CD14-positive monocyte (primary cell): ENCODE measurements around the gene PARVB. TPM values are rescaled to one million over a fixed set of nuclear protein-coding genes. Genes with fewer than 3 reads are reported as not detected.

Source experiments
- DNase-seq, 3 donors: peaks; one replicate each; pipeline ENCODE4 v3.0.0-alpha.2; 2011 to 2022
- H2AFZ ChIP-seq: 2 replicates; pipeline ENCODE4 v1.6.0; 2012; ENCODE audit warnings: mild to moderate bottlenecking, low read depth, low read length, inconsistent platforms; ENCODE audit not compliant: insufficient read depth, poor library complexity, severe bottlenecking
- H3K27ac ChIP-seq, 2 donors: 1 replicate in 1 of 2; 2 replicates in 1 of 2; pipeline ENCODE4 v1.5.1; 2012 to 2013; ENCODE audit warnings: low read length in 2 of 2, control low read depth in 1 of 2, inconsistent platforms in 1 of 2, low read depth in 1 of 2, mild to moderate bottlenecking in 1 of 2
- H3K27me3 ChIP-seq, 2 donors: one replicate each; pipeline versions ENCODE4 v1.6.0 to v1.6.1; 2011 to 2013; ENCODE audit warnings: low read length in 2 of 2; ENCODE audit not compliant: control insufficient read depth in 2 of 2, insufficient read depth in 2 of 2
- H3K36me3 ChIP-seq, 2 donors: replicated peaks in 1 of 2; 1 replicate in 1 of 2; 2 replicates in 1 of 2; pipeline versions ENCODE4 v1.5.1 to v1.6.1; 2012 to 2013; ENCODE audit warnings: low read length in 2 of 2, control low read depth in 1 of 2, inconsistent platforms in 1 of 2, mild to moderate bottlenecking in 1 of 2; ENCODE audit not compliant: insufficient read depth in 2 of 2, control insufficient read depth in 1 of 2
- H3K4me1 ChIP-seq, 2 donors: 1 replicate in 1 of 2; 2 replicates in 1 of 2; pipeline versions ENCODE4 v1.5.1 to v1.6.1; 2012 to 2013; ENCODE audit warnings: low read length in 2 of 2, control low read depth in 1 of 2, inconsistent platforms in 1 of 2, mild to moderate bottlenecking in 1 of 2, moderate library complexity in 1 of 2; ENCODE audit not compliant: insufficient read depth in 2 of 2, control insufficient read depth in 1 of 2
- H3K4me2 ChIP-seq: replicated peaks from 2 replicates; pipeline ENCODE3; 2012; ENCODE audit warnings: low read length, moderate library complexity, mild to moderate bottlenecking; ENCODE audit not compliant: poor library complexity, severe bottlenecking; ENCODE audit errors: extremely low read depth
- H3K4me3 ChIP-seq, 3 experiments: fragments of 200-600 bp in 1 of 3; sonication (generic) in 1 of 3; replicated peaks in 1 of 3; 1 replicate in 2 of 3; 2 replicates in 1 of 3; pipeline ENCODE4 v1.5.1; 2011 to 2013; ENCODE audit warnings: low read length in 3 of 3, mild to moderate bottlenecking in 3 of 3, control low read depth in 2 of 3, low read depth in 2 of 3, inconsistent platforms in 1 of 3, moderate library complexity in 1 of 3
- H3K79me2 ChIP-seq: 2 replicates; pipeline ENCODE4 v1.6.0; 2012; ENCODE audit warnings: mild to moderate bottlenecking, control low read depth, inconsistent platforms, low read length, moderate library complexity; ENCODE audit not compliant: insufficient read depth
- H3K9ac ChIP-seq: 2 replicates; pipeline ENCODE4 v1.6.0; 2017; ENCODE audit warnings: low read length, mild to moderate bottlenecking; ENCODE audit not compliant: insufficient read depth, poor library complexity, severe bottlenecking
- H3K9me3 ChIP-seq, 2 donors: replicated peaks in 1 of 2; 1 replicate in 1 of 2; 2 replicates in 1 of 2; pipeline versions ENCODE4 v1.5.1 to v1.6.1; 2012 to 2013; ENCODE audit warnings: low read length in 2 of 2, control low read depth in 1 of 2; ENCODE audit not compliant: control insufficient read depth in 1 of 2, insufficient read depth in 1 of 2
- H4K20me1 ChIP-seq: 2 replicates; pipeline ENCODE4 v1.6.0; 2012; ENCODE audit warnings: mild to moderate bottlenecking, low read length, control low read depth, moderate library complexity; ENCODE audit not compliant: insufficient read depth
- H3K27ac Mint-ChIP-seq, 7 donors: one replicate each; pipeline ENCODE4 v1.8.0; 2020; ENCODE audit warnings: mild to moderate bottlenecking in 7 of 7, mixed read lengths in 7 of 7, moderate library complexity in 6 of 7, inconsistent platforms in 2 of 7
- H3K27me3 Mint-ChIP-seq, 3 donors: one replicate each; pipeline ENCODE4 v1.8.0; 2021 to 2022; ENCODE audit warnings: low read depth in 3 of 3, mild to moderate bottlenecking in 3 of 3, mixed read lengths in 3 of 3, moderate library complexity in 3 of 3, inconsistent platforms in 1 of 3
- H3K36me3 Mint-ChIP-seq, 2 donors: one replicate each; pipeline ENCODE4 v1.8.0; 2020; ENCODE audit warnings: mixed read lengths in 2 of 2, inconsistent platforms in 1 of 2, mild to moderate bottlenecking in 1 of 2
- H3K4me1 Mint-ChIP-seq: one replicate; pipeline ENCODE4 v1.8.0; 2020; ENCODE audit warnings: mild to moderate bottlenecking, mixed read lengths
- H3K4me3 Mint-ChIP-seq, 2 donors: one replicate each; pipeline ENCODE4 v1.8.0; 2020; ENCODE audit warnings: mild to moderate bottlenecking in 2 of 2, mixed read lengths in 2 of 2, moderate library complexity in 1 of 2
- H3K9me3 Mint-ChIP-seq, 7 donors: one replicate each; pipeline ENCODE4 v1.8.0; 2020 to 2022; ENCODE audit warnings: mixed read lengths in 7 of 7, mild to moderate bottlenecking in 6 of 7, moderate library complexity in 6 of 7, inconsistent platforms in 2 of 7
- WGBS: methylation state at CpG from one replicate; pipeline ENCODE4 v1.1.5; 2013; ENCODE audit warnings: missing lambda C conversion rate; ENCODE audit not compliant: insufficient coverage; 5-methylcytosine and 5-hydroxymethylcytosine counted together
- intact Hi-C, 2 donors: fragments of 100-400 bp; cut with micrococcal nuclease; formaldehyde crosslinking; loops; one replicate each; pipeline versions ENCODE4 v1.15.0 to v1.15.1; 2023
- polyA plus RNA-seq, 3 donors: library from polyadenylated mRNA; depleted of rRNA in 1 of 3; unstranded in 2 of 3; stranded (reverse) in 1 of 3; fragments of 300-500 nt in 2 of 3; fragments of >200 nt in 1 of 3; fragmentation: Illumina TruSeq in 2 of 3; gene quantifications; 1 replicate in 2 of 3; 2 replicates in 1 of 3; pipeline ENCODE4 v1.2.3, GENCODE V29; 2012 to 2021
- TF ChIP-seq, protein P1 (sequence below): fragments of 200-600 bp; IDR thresholded peaks from one replicate; pipeline ENCODE4 v1.8.0; 2022; ENCODE audit warnings: antibody characterized with exemption, mild to moderate bottlenecking

PARVB gene
- polyA plus RNA-seq, 3 donors: 13.4 to 38.5 (median 17.9) TPM

DNA sequence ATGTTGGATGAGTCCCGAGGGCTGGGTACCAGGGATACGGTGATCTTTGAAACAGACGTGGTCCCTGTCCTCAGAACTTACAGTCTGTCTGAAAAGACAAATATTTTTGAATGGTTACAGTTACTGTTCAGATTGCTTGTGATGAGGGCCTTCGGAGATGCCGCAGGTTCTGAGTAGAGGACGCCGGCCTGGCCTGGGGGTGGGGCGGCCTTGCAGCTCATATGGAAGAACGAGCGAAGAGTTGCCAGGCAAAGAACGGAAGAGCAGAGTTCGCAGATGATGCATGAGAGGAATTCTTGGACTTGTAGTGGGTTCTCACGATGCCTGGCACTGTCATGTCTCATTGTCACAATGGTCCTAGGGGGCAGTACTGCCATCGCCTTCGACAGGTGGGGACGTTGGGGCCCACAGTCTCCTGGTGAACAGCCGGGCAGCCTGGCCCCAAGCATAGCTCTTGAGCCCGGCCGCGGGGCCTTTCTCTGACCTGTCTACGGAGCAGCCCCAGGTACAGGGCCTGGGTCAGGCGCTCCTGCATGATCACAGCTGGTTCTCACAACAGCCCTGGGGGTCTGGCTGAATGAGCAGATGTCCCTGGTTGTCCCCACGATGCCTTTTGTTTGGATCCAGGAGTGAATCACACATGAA lies 95.7 kb downstream of the PARVB start:
- TF ChIP-seq, protein P1, sequence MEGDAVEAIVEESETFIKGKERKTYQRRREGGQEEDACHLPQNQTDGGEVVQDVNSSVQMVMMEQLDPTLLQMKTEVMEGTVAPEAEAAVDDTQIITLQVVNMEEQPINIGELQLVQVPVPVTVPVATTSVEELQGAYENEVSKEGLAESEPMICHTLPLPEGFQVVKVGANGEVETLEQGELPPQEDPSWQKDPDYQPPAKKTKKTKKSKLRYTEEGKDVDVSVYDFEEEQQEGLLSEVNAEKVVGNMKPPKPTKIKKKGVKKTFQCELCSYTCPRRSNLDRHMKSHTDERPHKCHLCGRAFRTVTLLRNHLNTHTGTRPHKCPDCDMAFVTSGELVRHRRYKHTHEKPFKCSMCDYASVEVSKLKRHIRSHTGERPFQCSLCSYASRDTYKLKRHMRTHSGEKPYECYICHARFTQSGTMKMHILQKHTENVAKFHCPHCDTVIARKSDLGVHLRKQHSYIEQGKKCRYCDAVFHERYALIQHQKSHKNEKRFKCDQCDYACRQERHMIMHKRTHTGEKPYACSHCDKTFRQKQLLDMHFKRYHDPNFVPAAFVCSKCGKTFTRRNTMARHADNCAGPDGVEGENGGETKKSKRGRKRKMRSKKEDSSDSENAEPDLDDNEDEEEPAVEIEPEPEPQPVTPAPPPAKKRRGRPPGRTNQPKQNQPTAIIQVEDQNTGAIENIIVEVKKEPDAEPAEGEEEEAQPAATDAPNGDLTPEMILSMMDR: no peak
- H3K9me3 Mint-ChIP-seq: peaks cover 1 to 16% (median 11%) of the 10 kb centered on the region in 7 donors
- Histone ChIP-seq H3K79me2 (peaks cover 3% of the 10 kb centered on the region), H4K20me1 (no peaks in the 10 kb centered on the region), H2AFZ (no peak overlapping the region), H3K36me3 (peaks cover 18 to 55% of the 10 kb centered on the region in 2 donors), H3K4me3 (no peak overlapping the region), H3K9ac (no peak overlapping the region), H3K27ac (no peak overlapping the region), H3K9me3 (peaks cover 0 to 8% of the 10 kb centered on the region in 2 donors), H3K4me1 (peaks cover 0 to 4% of the 10 kb centered on the region in 2 donors), H3K27me3 (no peaks in the 10 kb centered on the region), H3K4me2 (no peak overlapping the region)
- no peak overlapping the region for H3K27ac Mint-ChIP-seq
- no peak for DNase-seq
- H3K36me3 Mint-ChIP-seq: peaks cover 48 to 51% of the 10 kb centered on the region in 2 donors
- 98% methylated on average over 23 of the region's 23 CpGs for WGBS
- H3K27me3 Mint-ChIP-seq: peaks cover 0 to 1% (median 0%) of the 10 kb centered on the region in 3 donors
- intact Hi-C loops: no loop called here
- H3K4me3 Mint-ChIP-seq: no peak overlapping the region
- peaks cover 6% of the 10 kb centered on the region for H3K4me1 Mint-ChIP-seq

DNA sequence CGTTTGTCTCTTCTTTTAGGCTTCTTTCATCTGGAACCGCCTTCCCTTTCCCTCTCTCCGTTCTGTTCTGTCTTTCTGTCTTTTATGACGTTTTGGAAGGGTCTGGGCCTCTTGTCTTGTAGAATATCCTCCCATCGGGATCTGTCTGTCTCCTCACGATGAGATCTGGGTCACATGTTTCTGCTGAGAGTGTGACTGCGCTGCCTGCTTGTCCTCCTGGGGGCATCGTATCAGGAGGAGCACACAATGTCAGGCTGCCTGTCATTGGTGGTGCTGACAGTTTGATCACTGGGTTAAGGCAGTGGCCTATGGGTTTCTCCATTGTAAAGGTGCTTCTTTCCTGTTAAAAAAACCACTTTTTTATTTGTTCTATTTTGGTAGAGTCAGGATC lies 96.2 kb downstream of the PARVB start:
- Mint-ChIP-seq H3K27ac (no peak overlapping the region), H3K4me3 (no peak overlapping the region)

More for the DNA sequence above, 96.2 kb downstream of the PARVB start:
- Histone ChIP-seq H3K9me3 (peaks cover 3 to 12% of the 10 kb centered on the region in 2 donors), H3K79me2 (peaks cover 3% of the 10 kb centered on the region), H3K27ac (no peak overlapping the region), H3K36me3 (peaks cover 18 to 55% of the 10 kb centered on the region in 2 donors), H3K4me1 (peaks cover 0 to 4% of the 10 kb centered on the region in 2 donors), H4K20me1 (no peaks in the 10 kb centered on the region), H3K9ac (no peak overlapping the region), H2AFZ (no peak overlapping the region), H3K27me3 (no peaks in the 10 kb centered on the region), H3K4me2 (no peak overlapping the region), H3K4me3 (no peak overlapping the region)
- TF ChIP-seq, protein P1: no peak
- WGBS: 96% methylated on average over 8 of the region's 8 CpGs
- H3K27me3 Mint-ChIP-seq: peaks cover 0 to 2% (median 0%) of the 10 kb centered on the region in 3 donors
- no peak for DNase-seq
- peaks cover 6% of the 10 kb centered on the region for H3K4me1 Mint-ChIP-seq
- peaks cover 53 to 57% of the 10 kb centered on the region in 2 donors for H3K36me3 Mint-ChIP-seq
- peaks cover 1 to 20% (median 13%) of the 10 kb centered on the region in 7 donors for H3K9me3 Mint-ChIP-seq
- intact Hi-C loops: no loop called here
